Eye (tissue), 1 donor: Measurements from ENCODE around the gene KCNQ5.
"Not testable (repeated sequence)": the region's sequence is repeated elsewhere in the genome, so short reads cannot be mapped to it uniquely, and the experiment has no call there.

ENCODE experiments used
- DNase-seq: peaks from one replicate; pipeline ENCODE4 v3.0.0-alpha.2; 2015

The KCNQ5 gene

GRCh38 chr6:73209117-73209516 is 587.3 kb downstream of the KCNQ5 start:
- DNase-seq: no peak

- no peak for DNase-seq
Observed at GRCh38 chr6:73216859-73217258, 595.0 kb downstream of the KCNQ5 start.

- DNase-seq: no peak
Observed at GRCh38 chr6:73225396-73225795, 603.5 kb downstream of the KCNQ5 start, which contains the start of gene KHDC1L. TSS of gene KHDC1L (minus strand) at chr6:73225496. CDS start at chr6:73225408, 88 bp downstream.

GRCh38 chr6:73227606-73228255 is 605.9 kb downstream of the KCNQ5 start:
- no peak for DNase-seq

GRCh38 chr6:73231986-73232391 is 610.1 kb downstream of the KCNQ5 start:
- DNase-seq: no peak

GRCh38 chr6:73233048-73233447 is 611.2 kb downstream of the KCNQ5 start:
- no peak for DNase-seq

- DNase-seq: not testable (repeated sequence)
Observed at GRCh38 chr6:73233971-73234370, 612.1 kb downstream of the KCNQ5 start.

GRCh38 chr6:73234733-73235132 is 612.9 kb downstream of the KCNQ5 start:
- no peak for DNase-seq

- no peak for DNase-seq
Observed at GRCh38 chr6:73236144-73236750, 614.4 kb downstream of the KCNQ5 start.

GRCh38 chr6:73240730-73241129 is 618.9 kb downstream of the KCNQ5 start:
- no peak for DNase-seq

GRCh38 chr6:73242001-73242400 is 620.1 kb downstream of the KCNQ5 start:
- DNase-seq: no peak
